DND-41 (cell line): Measurements from ENCODE around the gene FIGNL2.

Experiments
- ATAC-seq: fragments of 200-7000 bp; cut with Tn5 transposase; 3 replicates; pipeline ENCODE4 v1.9.1; 2021; ENCODE audit warnings: low read depth; ENCODE audit not compliant: insufficient read depth
- DNase-seq: peaks from one replicate; pipeline ENCODE4 v3.0.0-alpha.2; 2020
- H2AFZ ChIP-seq: 2 replicates; pipeline ENCODE4 v1.6.0; 2012; ENCODE audit warnings: low read depth, low read length
- H3K27ac ChIP-seq: 2 replicates; pipeline ENCODE4 v1.5.1; 2012; ENCODE audit warnings: low read length, inconsistent platforms
- H3K27me3 ChIP-seq: fragments of 200-600 bp; sonication (generic); 2 replicates; pipeline ENCODE4 v1.6.0; 2012; ENCODE audit warnings: low read length, mild to moderate bottlenecking, inconsistent platforms; ENCODE audit not compliant: insufficient read depth, poor library complexity
- H3K36me3 ChIP-seq: 2 replicates; pipeline ENCODE4 v1.5.1; 2012; ENCODE audit warnings: low read length, inconsistent platforms; ENCODE audit not compliant: insufficient read depth
- H3K4me1 ChIP-seq: 2 replicates; pipeline ENCODE4 v1.5.1; 2012; ENCODE audit warnings: mild to moderate bottlenecking, low read length; ENCODE audit not compliant: insufficient read depth
- H3K4me2 ChIP-seq: 2 replicates; pipeline ENCODE4 v1.6.0; 2012; ENCODE audit warnings: mild to moderate bottlenecking, moderate library complexity, low read length, inconsistent platforms; ENCODE audit not compliant: insufficient read depth
- H3K4me3 ChIP-seq, 2 experiments: fragments of 200-600 bp in 1 of 2; shearing (Covaris generic) in 1 of 2; 2 replicates each; pipeline ENCODE4 v1.5.1; 2012 to 2016; ENCODE audit warnings: inconsistent platforms in 2 of 2, low read length in 2 of 2, mild to moderate bottlenecking in 2 of 2, low read depth in 1 of 2, moderate library complexity in 1 of 2
- H3K79me2 ChIP-seq: 2 replicates; pipeline ENCODE4 v1.6.0; 2012; ENCODE audit warnings: low read length, inconsistent platforms; ENCODE audit not compliant: insufficient read depth
- H3K9ac ChIP-seq: 2 replicates; pipeline ENCODE4 v1.6.0; 2012; ENCODE audit warnings: low read depth, mild to moderate bottlenecking, inconsistent platforms, low read length, moderate library complexity
- H3K9me3 ChIP-seq: 2 replicates; pipeline ENCODE4 v1.5.1; 2012; ENCODE audit warnings: low read length, moderate library complexity, mild to moderate bottlenecking, inconsistent platforms; ENCODE audit not compliant: insufficient read depth, severe bottlenecking
- H4K20me1 ChIP-seq: 2 replicates; pipeline ENCODE4 v1.6.0; 2012; ENCODE audit warnings: low read length; ENCODE audit not compliant: insufficient read depth
- CTCF ChIP-seq: IDR thresholded peaks from 2 replicates; pipeline ENCODE4 v1.5.1; 2012; ENCODE audit warnings: borderline replicate concordance, low read length, moderate library complexity, mild to moderate bottlenecking; ENCODE audit not compliant: poor library complexity, severe bottlenecking; ENCODE audit errors: extremely low read depth
- EZH2 ChIP-seq: IDR thresholded peaks from 3 replicates; pipeline ENCODE4 v1.6.1; 2012; ENCODE audit warnings: borderline replicate concordance, low read depth, mild to moderate bottlenecking, moderate library complexity, low read length, inconsistent platforms; ENCODE audit not compliant: severe bottlenecking

FIGNL2 gene

GRCh38 chr12:51850081-51850964, 1.8 kb upstream of the FIGNL2 start:
- no peak overlapping the region for H3K4me2 ChIP-seq
- ATAC-seq (no peak), DNase-seq (no peak)
- no peaks in the 10 kb centered on the region for H3K9me3 ChIP-seq
- H3K27me3 ChIP-seq: peaks cover 8% of the 10 kb centered on the region
- TF ChIP-seq EZH2: no peak
- no peak for TF ChIP-seq CTCF
- no peaks in the 10 kb centered on the region for H3K79me2 ChIP-seq
- H3K27ac ChIP-seq: no peak overlapping the region
- H3K36me3 ChIP-seq: no peaks in the 10 kb centered on the region
- H3K4me1 ChIP-seq: peaks cover 10% of the 10 kb centered on the region
- H2AFZ ChIP-seq: no peak overlapping the region
- no peaks in the 10 kb centered on the region for H4K20me1 ChIP-seq
- H3K9ac ChIP-seq: no peak overlapping the region
- H3K4me3 ChIP-seq: no peak overlapping the region

DNA sequence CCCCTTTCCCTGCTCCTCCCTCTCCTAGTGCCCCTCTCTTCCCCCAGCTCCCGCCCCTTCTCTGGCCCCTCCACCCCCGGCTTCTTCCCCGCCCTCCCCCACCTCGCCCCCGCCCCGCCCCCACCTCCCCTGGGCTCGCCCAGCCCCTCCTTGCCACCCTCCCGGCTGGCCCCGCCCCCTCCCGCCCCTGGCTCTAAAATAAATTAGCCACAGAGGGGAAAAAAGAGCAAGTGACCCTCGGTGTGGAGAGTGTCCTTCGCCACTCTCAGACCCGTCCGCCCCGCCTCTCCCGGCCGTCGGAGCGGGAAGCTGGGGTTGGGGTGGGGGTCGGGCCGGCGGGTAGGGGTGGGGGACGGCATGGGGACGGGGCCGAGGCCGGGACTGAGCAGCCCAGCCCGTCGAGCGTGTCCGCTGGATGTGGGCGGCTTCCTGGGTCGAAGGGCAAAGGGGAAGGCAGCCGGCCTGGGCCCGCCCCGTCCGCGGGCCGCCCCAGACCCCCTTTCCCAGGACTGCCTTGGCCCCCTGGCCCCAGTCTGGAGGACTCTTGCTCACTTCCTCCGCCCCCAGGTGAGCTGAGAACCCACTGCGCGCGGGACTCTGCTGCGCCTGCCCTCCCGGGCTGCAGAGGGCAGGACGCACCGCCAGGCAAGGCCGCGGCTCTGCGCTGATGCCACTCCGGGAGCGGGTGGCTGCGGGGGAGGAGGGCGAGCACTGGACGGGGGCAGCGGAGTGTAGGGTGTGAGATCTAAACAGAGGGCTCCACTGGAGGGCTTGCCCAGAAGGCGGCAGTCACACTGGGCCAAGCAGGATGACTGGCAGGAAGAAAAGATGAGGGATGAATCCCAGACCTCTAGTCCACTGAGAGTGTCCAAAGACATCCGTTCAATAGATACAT, 570 bp upstream of the FIGNL2 start:
- Histone ChIP-seq H3K79me2 (no peaks in the 10 kb centered on the region), H3K4me2 (no peak overlapping the region), H2AFZ (no peak overlapping the region), H3K27me3 (peaks cover 8% of the 10 kb centered on the region), H3K27ac (no peak overlapping the region), H3K9me3 (no peaks in the 10 kb centered on the region), H4K20me1 (no peaks in the 10 kb centered on the region), H3K9ac (no peak overlapping the region), H3K4me1 (peaks cover 10% of the 10 kb centered on the region), H3K36me3 (no peaks in the 10 kb centered on the region), H3K4me3 (no peak overlapping the region)
- ATAC-seq (no peak), DNase-seq (no peak)
- no peak for TF ChIP-seq EZH2
- no peak for TF ChIP-seq CTCF

DNA sequence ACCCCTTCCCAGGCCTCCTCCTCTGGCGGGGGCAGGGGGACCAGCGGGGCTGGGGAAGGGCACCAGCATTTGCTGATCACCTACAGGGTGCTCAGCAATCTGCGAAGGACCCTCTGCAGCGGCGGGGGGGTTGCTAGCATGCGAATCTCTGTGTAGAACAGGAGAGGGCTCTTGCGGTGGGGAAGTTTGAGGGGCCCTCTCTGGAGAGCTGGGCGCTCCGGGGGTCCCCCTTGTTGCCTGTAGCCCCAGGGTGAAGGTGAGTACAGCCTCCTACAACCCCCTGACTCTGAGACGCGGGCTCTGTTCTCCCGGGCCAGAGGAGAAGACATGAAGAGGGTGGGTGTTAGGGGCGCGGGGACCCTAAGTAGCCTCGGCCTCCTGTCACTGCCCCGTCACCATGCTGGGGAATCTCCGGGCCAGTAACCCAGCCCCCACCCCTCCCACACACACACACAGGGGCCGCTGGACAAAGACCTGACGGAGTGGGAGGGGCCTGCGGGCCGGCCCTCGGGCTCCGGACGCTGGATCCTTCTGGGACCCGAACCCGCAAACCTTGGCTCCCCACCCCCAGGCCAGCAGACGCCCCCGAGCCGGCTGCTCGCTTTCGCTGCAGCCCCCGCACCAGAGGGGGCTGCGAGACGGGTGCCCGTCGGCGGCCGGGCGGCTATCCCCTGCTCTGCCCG, 734 bp downstream of the FIGNL2 start:
- Histone ChIP-seq H3K4me3 (no peak overlapping the region), H4K20me1 (no peaks in the 10 kb centered on the region), H3K4me1 (peaks cover 10% of the 10 kb centered on the region), H3K36me3 (no peaks in the 10 kb centered on the region), H3K79me2 (no peaks in the 10 kb centered on the region), H3K9me3 (no peaks in the 10 kb centered on the region), H3K9ac (no peak overlapping the region), H3K27ac (no peak overlapping the region), H3K27me3 (peaks cover 4% of the 10 kb centered on the region), H2AFZ (no peak overlapping the region), H3K4me2 (no peak overlapping the region)
- TF ChIP-seq CTCF (no peak), EZH2 (no peak)
- ATAC-seq (no peak; the same call in 2 of the 3 replicates), DNase-seq (no peak)
